LHCN-M2 (cell line): ENCODE measurements around the gene TCAIM. TPM values are rescaled to one million over a fixed set of nuclear protein-coding genes. Genes with fewer than 3 reads are reported as not detected.
"Not testable (repeated sequence)": the region's sequence is repeated elsewhere in the genome, so short reads cannot be mapped to it uniquely, and the experiment has no call there.

Experiments
- DNase-seq: peaks from one replicate; pipeline ENCODE4 v3.0.0-alpha.2; 2012; ENCODE audit warnings: low read depth
- total RNA-seq: library from RNA; depleted of rRNA; stranded (reverse); fragments of >200 nt; gene quantifications from 2 replicates; pipeline ENCODE4 v1.2.3, GENCODE V29; 2014

Gene TCAIM
- total RNA-seq, 1 experiment from 2014 or later: 24.6 TPM

DNA sequence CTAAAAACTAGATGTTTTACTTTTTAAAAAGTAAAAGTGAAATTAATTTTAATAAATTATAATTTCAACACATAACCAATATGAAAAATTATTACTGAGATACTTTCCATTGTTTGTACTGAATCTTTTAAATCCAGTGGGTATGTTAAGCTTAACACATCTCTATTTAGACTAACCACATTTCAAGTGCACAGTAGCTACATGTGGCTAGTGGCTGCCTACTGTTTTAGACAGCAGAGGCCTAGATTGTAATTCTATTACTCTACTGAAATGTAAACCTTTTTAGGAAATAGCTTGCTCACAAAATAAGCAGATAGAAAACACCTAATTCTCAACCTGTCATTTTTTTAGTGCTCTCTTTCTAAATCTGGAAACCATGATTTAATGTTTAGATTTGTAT lies 4.9 kb downstream of the TCAIM start:
- no peak for DNase-seq

- DNase-seq: peak; percentile 24
Observed at GRCh38 chr3:44346590-44346989, 8.0 kb downstream of the TCAIM start.

- no peak for DNase-seq
Observed at GRCh38 chr3:44348993-44349392, 10.4 kb downstream of the TCAIM start.

DNA sequence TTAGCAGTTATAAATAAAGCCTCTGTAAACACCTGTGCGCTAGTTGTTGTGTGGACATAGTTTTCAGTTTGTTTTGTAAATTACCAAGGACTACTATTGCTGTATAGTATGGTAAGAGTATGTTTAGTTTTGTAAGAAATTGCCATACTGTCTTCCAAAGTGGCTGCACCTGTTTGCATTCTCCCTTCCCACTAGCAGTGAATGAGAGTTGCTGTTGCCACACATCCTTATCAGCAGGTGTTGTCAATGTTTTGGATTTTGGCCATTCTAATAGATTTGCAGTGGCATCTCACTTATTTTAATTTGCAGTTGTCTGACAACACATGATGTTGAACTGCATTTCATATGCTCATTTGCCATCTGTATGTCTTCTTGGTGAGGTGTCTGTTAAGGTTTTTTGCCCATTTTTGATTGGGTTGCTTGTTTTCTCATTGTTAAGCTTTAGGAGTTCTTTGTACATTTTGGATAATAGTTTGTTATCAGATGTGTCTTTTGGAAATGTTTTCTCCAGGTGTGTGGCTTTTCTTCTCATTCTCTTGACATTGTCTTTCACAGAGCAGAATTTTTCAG lies 14.9 kb downstream of the TCAIM start:
- no peak for DNase-seq

- peak; percentile 89 for DNase-seq
Observed at GRCh38 chr3:44355362-44356033, 16.9 kb downstream of the TCAIM start.

GRCh38 chr3:44359146-44359751 lies 20.7 kb downstream of the TCAIM start:
- peak; percentile 21 for DNase-seq

DNA sequence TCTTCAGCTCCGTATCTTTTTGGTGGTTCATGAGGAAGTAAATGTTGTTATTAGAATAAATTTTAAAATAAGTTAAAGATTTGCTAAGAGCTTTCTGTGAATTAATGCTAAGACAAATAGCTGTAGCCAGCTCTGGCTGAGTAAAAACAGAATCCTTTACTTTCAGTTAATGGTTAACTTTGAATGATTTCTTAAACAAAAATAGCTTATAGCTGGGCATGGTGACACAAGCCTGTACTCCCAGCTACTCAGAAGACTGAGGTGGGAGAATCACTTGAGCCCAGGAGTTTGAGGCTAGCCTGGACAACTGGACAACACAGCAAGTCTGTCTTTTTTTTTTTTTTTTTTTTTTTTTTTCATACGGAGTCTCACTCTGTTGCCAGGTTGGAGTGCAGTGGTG lies 25.0 kb downstream of the TCAIM start:
- no peak for DNase-seq

GRCh38 chr3:44365952-44366351 lies 27.4 kb downstream of the TCAIM start:
- no peak for DNase-seq

GRCh38 chr3:44375450-44375849 lies 36.9 kb downstream of the TCAIM start:
- DNase-seq: no peak

GRCh38 chr3:44387404-44387803 lies 48.8 kb downstream of the TCAIM start:
- DNase-seq: no peak

- no peak for DNase-seq
Observed at GRCh38 chr3:44392489-44392888, 53.9 kb downstream of the TCAIM start.

- DNase-seq: no peak
Observed at GRCh38 chr3:44395714-44396113, 57.1 kb downstream of the TCAIM start.

DNA sequence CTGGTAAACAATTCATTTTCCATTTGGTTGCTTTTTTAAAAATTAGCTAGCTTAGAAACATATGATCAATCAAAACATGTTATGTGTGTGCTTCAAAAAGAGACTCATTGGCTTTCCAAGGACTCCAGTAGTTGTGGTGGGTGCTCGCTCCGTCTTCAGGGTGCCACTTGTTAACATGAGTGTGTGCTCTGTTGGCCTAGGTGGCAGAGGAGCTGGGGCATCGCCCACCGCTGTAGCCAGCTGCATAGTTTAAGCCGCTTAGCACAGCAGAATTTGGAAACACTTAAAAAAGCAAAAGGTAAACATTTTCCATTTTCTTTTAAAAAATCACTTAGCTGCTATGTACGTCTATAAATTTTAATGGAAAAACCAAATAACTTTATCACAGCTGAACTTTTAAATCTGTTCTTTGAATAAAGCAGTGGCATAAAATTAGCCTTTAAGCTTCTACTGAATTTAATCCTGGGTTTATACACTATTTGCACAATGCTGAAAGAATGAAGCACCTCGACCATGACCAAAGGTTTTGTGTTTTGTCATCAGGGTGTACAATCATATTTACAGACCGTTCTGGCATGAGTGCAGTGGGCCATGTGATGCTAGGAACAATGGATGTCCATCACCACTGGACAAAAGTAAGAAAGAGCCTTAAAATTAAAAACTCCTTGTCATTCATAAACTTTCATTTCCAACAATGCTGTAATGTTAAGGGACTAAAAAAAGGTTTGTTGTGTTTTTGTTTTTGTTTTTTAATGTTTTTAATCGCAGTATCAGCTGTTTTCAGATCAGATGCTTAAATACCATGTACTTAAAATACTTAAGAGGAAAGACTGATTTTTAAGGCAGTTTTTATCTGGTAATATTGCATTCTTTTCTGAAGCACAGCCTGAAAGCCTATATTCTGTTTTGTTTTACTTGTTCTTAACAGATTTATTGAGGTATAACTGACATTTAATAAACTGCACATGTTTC lies 57.9 kb downstream of the TCAIM start:
- no peak for DNase-seq

- DNase-seq: not testable (repeated sequence)
Observed at GRCh38 chr3:44398271-44398670, 59.7 kb downstream of the TCAIM start.

GRCh38 chr3:44398853-44399252 lies 60.3 kb downstream of the TCAIM start:
- DNase-seq: no peak

DNA sequence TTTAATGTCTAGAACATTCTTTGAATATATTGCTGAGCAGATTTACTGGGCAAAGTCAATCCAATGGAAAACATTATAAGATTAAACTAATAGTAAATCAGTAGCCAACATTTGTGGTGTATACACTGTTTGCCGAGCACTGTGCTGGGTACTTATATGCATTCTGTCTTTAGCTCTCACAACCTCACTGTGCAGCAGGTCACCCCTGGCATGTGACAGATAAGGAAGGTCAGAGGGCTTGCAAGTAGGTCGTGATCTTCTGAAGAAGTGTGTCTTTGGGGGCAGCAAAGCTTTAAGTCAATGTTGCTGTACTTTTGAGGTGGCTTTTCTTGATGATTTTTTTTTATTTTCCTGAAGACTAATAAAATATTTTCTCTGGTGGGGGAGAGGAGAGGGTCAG lies 62.2 kb downstream of the TCAIM start:
- no peak for DNase-seq

DNA sequence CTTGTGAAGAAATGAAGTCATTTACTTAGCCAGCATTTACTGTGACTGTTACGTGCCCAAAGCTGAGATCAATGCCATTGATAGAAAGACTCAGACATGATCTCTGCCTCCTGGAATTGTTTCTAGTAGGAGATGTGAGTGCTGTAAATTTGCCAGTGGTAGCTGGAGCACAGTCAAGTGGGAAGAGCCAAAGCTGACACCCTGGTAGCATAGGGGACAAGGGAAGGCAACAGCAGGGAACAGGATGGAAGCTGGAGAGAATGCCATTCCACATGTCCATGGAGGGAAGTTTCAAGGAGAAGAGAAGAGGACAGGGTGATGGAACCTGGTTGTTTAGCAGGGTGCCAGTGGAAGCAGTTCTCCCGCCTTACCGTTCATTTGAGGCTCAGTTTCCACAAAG lies 64.0 kb downstream of the TCAIM start:
- DNase-seq: no peak

DNA sequence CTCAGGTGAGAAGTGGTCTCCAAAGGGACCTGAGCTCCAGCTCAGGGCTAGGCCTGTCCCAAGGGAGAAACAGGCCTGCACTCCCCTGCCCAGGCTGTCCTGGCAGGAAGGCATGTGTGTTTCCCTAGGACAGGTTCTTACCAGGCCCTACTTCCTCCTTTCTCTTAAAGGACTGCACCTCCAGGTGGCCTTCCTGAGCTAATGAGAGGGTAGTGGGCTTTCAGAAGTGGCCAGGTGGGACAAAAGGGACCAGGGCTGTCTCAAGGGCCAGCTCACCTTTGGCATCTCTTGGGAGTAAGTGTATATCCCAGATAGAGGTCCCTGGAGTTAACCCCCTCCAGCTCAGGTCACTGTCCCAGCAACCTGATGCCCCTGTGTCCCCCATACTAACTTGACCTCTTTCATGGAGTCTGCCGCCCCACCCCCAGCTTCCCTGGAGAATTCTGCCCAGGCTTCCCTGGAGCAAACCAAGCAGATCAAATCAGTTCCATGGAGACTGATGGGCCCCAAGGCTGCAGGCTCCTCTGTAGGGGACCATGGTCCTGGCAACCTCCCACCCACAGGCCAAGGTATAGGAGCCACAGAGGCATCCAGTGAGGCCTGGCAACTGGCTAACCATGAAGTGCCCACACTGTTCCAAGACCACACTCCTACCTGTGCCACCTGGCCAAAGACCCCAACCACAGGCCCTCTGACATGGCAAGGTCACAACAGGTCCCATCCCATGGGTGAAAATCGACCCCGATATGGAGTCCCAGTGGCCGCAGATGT lies 71.3 kb downstream of the TCAIM start:
- no peak for DNase-seq

- no peak for DNase-seq
Observed at GRCh38 chr3:44411031-44411645, 72.6 kb downstream of the TCAIM start.

GRCh38 chr3:44412365-44412764 lies 73.8 kb downstream of the TCAIM start:
- DNase-seq: no peak
